HepG2 (cell line): ENCODE data around the gene SAPCD1. TPM values are rescaled to one million over a fixed set of nuclear protein-coding genes. Genes with fewer than 3 reads are reported as not detected.

Experiments used
- AKAP8 ChIP-seq: sonication (generic); formaldehyde crosslinking; IDR thresholded peaks from 2 replicates; pipeline ENCODE4 v1.5.1; 2020; ENCODE audit warnings: mild to moderate bottlenecking, missing genetic modification reagents
- CEBPB ChIP-seq: IDR thresholded peaks from 2 replicates; pipeline ENCODE4 v1.6.1; 2011; ENCODE audit warnings: low read depth, low read length, improper control_type of control experiment, borderline replicate concordance
- GPN1 ChIP-seq: sonication (generic); formaldehyde crosslinking; IDR thresholded peaks from 2 replicates; pipeline ENCODE4 v1.5.1; 2020; ENCODE audit warnings: missing genetic modification reagents, borderline replicate concordance
- HIVEP1 ChIP-seq: sonication (generic); formaldehyde crosslinking; IDR thresholded peaks from 2 replicates; pipeline ENCODE4 v1.4.0; 2020; ENCODE audit warnings: mild to moderate bottlenecking, missing genetic modification reagents
- KLF13 ChIP-seq: sonication (generic); formaldehyde crosslinking; IDR thresholded peaks from 2 replicates; pipeline ENCODE4 v1.4.0; 2020; ENCODE audit warnings: mild to moderate bottlenecking, missing genetic modification reagents
- MEIS1 ChIP-seq: sonication (generic); formaldehyde crosslinking; IDR thresholded peaks from 2 replicates; pipeline ENCODE4 v1.9.0; 2021; ENCODE audit warnings: mild to moderate bottlenecking, missing genetic modification reagents, moderate library complexity, borderline replicate concordance
- NCOA2 ChIP-seq: sonication (generic); formaldehyde crosslinking; IDR thresholded peaks from 2 replicates; pipeline ENCODE4 v1.8.0; 2022; ENCODE audit warnings: inconsistent platforms
- NFRKB ChIP-seq: fragments of 450-650 bp; IDR thresholded peaks from 2 replicates; pipeline ENCODE4 v1.6.1; 2017
- SAFB2 ChIP-seq: sonication (generic); formaldehyde crosslinking; IDR thresholded peaks from 2 replicates; pipeline ENCODE4 v1.5.1; 2020; ENCODE audit warnings: missing genetic modification reagents, low read depth, mild to moderate bottlenecking, borderline replicate concordance
- TCF7L2 ChIP-seq: IDR thresholded peaks from 2 replicates; pipeline ENCODE4 v1.6.1; 2011; ENCODE audit warnings: mild to moderate bottlenecking, low read depth, low read length, moderate library complexity
- ZBTB8A ChIP-seq: sonication (generic); formaldehyde crosslinking; IDR thresholded peaks from 2 replicates; pipeline ENCODE4 v1.4.0; 2020; ENCODE audit warnings: mild to moderate bottlenecking, low read depth, missing genetic modification reagents, borderline replicate concordance
- ZC3H13 ChIP-seq: sonication (generic); formaldehyde crosslinking; IDR thresholded peaks from 2 replicates; pipeline ENCODE4 v1.8.1; 2023; ENCODE audit warnings: mild to moderate bottlenecking, missing genetic modification reagents, moderate library complexity
- ZNF17 ChIP-seq: sonication (generic); formaldehyde crosslinking; IDR thresholded peaks from 2 replicates; pipeline ENCODE4 v1.5.0; 2020; ENCODE audit warnings: mild to moderate bottlenecking, missing genetic modification reagents
- ZNF432 ChIP-seq: sonication (generic); formaldehyde crosslinking; IDR thresholded peaks from 2 replicates; pipeline ENCODE4 v1.5.0; 2020; ENCODE audit warnings: missing genetic modification reagents, mild to moderate bottlenecking, borderline replicate concordance
- ZNF574 ChIP-seq: sonication (generic); formaldehyde crosslinking; IDR thresholded peaks from 2 replicates; pipeline ENCODE4 v1.4.0; 2020; ENCODE audit warnings: missing genetic modification reagents
- ZNF616 ChIP-seq: sonication (generic); formaldehyde crosslinking; IDR thresholded peaks from 2 replicates; pipeline ENCODE4 v1.5.0; 2020; ENCODE audit warnings: low read depth, mild to moderate bottlenecking, missing genetic modification reagents
- ZNF75D ChIP-seq: sonication (generic); formaldehyde crosslinking; IDR thresholded peaks from 2 replicates; pipeline ENCODE4 v1.8.1; 2023; ENCODE audit warnings: missing genetic modification reagents, mild to moderate bottlenecking, borderline replicate concordance
- ZNF782 ChIP-seq: sonication (generic); formaldehyde crosslinking; IDR thresholded peaks from 2 replicates; pipeline ENCODE4 v1.4.0; 2020; ENCODE audit warnings: missing genetic modification reagents, mild to moderate bottlenecking, borderline replicate concordance
- ZNF792 ChIP-seq: IDR thresholded peaks from 2 replicates; pipeline ENCODE4 v1.6.1; 2016
- polyA plus RNA-seq, 8 experiments: library from polyadenylated mRNA; depleted of rRNA in 3 of 8; stranded (reverse) in 7 of 8; unstranded in 1 of 8; fragments of >200 nt; fragmentation: Illumina TruSeq in 4 of 8; extraction: Trizol in 4 of 8; gene quantifications; 2 replicates each; pipeline versions ENCODE4 v1.2.1 to v1.2.3, GENCODE V29; 2011 to 2016; ENCODE audit warnings: low read depth in 4 of 8, missing spikeins in 1 of 8, mixed read lengths in 1 of 8; ENCODE audit not compliant: insufficient read depth in 1 of 8
- total RNA-seq, 5 experiments: library from RNA; depleted of rRNA; stranded (reverse); fragments of >200 nt; fragmentation: Illumina TruSeq; extraction: Trizol; gene quantifications; 2 replicates each; pipeline ENCODE4 v1.2.3, GENCODE V29; 2016; ENCODE audit warnings: low read depth in 1 of 5
- TF ChIP-seq, protein P1 (sequence below): sonication (generic); formaldehyde crosslinking; IDR thresholded peaks from 2 replicates; pipeline ENCODE4 v1.4.0; 2020; ENCODE audit warnings: mild to moderate bottlenecking, missing genetic modification reagents
- TF ChIP-seq, protein P2 (sequence below): sonication (generic); formaldehyde crosslinking; IDR thresholded peaks from 2 replicates; pipeline ENCODE4 v1.9.0; 2022; ENCODE audit warnings: missing genetic modification reagents, mild to moderate bottlenecking, borderline replicate concordance

SAPCD1 gene
- total and polyA plus RNA-seq, 2 of the 13 experiments (the other 11 are each of a cell fraction or from before 2014, with no cell fraction given) = 2.5 to 3.9 TPM

DNA sequence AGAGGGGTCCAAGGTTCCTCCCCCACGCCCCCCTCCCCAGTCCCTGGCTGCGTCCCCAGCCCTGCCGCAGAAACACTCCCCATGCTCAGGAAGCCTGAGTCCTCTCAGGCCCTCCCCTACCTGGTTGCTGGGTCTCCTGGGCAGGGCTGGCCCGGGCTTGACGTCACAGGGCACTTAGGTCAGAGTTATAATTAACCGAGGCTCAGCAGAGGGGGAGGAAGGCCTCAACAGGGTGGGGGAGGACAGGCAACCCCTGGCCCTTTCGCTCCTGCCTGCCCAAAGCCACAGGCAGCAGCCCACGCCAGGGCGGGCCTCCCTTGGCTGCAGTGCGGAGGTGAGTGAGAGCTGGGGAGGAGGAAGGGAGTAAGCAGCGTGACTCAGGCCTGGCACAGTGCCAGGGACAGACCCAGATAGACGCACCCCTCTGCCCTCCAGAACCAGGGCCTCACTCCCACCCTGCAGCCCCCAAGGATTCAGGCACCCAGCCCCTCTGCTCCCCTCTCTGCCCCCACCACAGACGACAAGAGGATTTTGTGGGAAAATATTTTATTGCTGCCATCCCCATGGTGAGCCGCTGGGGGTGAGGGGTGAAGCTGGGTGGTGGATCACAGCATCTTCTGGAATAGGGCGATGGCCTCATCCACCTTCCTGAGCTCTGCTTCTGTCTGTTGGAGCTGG, 14.7 kb downstream of the SAPCD1 start, which contains the start of gene VWA7 (continued):
- no peak for TF ChIP-seq KLF13 (CRISPR knock-in tag)
- no peak for TF ChIP-seq SAFB2 (CRISPR knock-in tag)
- TF ChIP-seq ZNF574 = peak; percentile 57; the same call in 1 of the 2 replicates
- 0 out of 2 replicates have a peak, but pooled peaks have one; percentile 52 for TF ChIP-seq ZNF792
- no peak for TF ChIP-seq NFRKB
- TF ChIP-seq NCOA2 = peak; percentile 65
- peak; percentile 74; the same call in 1 of the 2 replicates for TF ChIP-seq AKAP8 (CRISPR knock-in tag)
- TF ChIP-seq TCF7L2 = no peak
- no peak for TF ChIP-seq ZNF75D (CRISPR knock-in tag)
- TF ChIP-seq CEBPB = no peak
- no peak for TF ChIP-seq ZNF616 (CRISPR knock-in tag)
- TF ChIP-seq MEIS1 (CRISPR knock-in tag) = no peak; the same call in 1 of the 2 replicates
- TF ChIP-seq, protein P1, sequence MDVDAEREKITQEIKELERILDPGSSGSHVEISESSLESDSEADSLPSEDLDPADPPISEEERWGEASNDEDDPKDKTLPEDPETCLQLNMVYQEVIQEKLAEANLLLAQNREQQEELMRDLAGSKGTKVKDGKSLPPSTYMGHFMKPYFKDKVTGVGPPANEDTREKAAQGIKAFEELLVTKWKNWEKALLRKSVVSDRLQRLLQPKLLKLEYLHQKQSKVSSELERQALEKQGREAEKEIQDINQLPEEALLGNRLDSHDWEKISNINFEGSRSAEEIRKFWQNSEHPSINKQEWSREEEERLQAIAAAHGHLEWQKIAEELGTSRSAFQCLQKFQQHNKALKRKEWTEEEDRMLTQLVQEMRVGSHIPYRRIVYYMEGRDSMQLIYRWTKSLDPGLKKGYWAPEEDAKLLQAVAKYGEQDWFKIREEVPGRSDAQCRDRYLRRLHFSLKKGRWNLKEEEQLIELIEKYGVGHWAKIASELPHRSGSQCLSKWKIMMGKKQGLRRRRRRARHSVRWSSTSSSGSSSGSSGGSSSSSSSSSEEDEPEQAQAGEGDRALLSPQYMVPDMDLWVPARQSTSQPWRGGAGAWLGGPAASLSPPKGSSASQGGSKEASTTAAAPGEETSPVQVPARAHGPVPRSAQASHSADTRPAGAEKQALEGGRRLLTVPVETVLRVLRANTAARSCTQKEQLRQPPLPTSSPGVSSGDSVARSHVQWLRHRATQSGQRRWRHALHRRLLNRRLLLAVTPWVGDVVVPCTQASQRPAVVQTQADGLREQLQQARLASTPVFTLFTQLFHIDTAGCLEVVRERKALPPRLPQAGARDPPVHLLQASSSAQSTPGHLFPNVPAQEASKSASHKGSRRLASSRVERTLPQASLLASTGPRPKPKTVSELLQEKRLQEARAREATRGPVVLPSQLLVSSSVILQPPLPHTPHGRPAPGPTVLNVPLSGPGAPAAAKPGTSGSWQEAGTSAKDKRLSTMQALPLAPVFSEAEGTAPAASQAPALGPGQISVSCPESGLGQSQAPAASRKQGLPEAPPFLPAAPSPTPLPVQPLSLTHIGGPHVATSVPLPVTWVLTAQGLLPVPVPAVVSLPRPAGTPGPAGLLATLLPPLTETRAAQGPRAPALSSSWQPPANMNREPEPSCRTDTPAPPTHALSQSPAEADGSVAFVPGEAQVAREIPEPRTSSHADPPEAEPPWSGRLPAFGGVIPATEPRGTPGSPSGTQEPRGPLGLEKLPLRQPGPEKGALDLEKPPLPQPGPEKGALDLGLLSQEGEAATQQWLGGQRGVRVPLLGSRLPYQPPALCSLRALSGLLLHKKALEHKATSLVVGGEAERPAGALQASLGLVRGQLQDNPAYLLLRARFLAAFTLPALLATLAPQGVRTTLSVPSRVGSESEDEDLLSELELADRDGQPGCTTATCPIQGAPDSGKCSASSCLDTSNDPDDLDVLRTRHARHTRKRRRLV (CRISPR knock-in tag) = no peak
- no peak for TF ChIP-seq ZNF17
- TF ChIP-seq GPN1 (CRISPR knock-in tag) = no peak
- TF ChIP-seq ZC3H13 (CRISPR knock-in tag) = peak; percentile 68; the same call in 1 of the 2 replicates
- TF ChIP-seq, protein P2, sequence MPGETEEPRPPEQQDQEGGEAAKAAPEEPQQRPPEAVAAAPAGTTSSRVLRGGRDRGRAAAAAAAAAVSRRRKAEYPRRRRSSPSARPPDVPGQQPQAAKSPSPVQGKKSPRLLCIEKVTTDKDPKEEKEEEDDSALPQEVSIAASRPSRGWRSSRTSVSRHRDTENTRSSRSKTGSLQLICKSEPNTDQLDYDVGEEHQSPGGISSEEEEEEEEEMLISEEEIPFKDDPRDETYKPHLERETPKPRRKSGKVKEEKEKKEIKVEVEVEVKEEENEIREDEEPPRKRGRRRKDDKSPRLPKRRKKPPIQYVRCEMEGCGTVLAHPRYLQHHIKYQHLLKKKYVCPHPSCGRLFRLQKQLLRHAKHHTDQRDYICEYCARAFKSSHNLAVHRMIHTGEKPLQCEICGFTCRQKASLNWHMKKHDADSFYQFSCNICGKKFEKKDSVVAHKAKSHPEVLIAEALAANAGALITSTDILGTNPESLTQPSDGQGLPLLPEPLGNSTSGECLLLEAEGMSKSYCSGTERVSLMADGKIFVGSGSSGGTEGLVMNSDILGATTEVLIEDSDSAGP (CRISPR knock-in tag) = peak; percentile 84
- no peak for TF ChIP-seq ZBTB8A (CRISPR knock-in tag)
- peak; percentile 98 for TF ChIP-seq HIVEP1 (CRISPR knock-in tag)
- no peak; the same call in 1 of the 2 replicates for TF ChIP-seq ZNF782
- no peak for TF ChIP-seq ZNF432 (CRISPR knock-in tag)
